Fibroblast of mammary gland (primary cell): Measurements from ENCODE around the gene LCN1.

Source experiments
- DNase-seq: peaks from one replicate; pipeline ENCODE4 v3.0.0-alpha.2; 2010; ENCODE audit warnings: low read depth
- H3K4me3 ChIP-seq: 2 replicates; pipeline ENCODE4 v1.5.1; 2011; ENCODE audit warnings: low read depth, mild to moderate bottlenecking, low read length, moderate library complexity; ENCODE audit not compliant: control insufficient read depth
- CTCF ChIP-seq: conservative IDR thresholded peaks from 2 replicates; pipeline ENCODE4 v1.5.1; 2011; ENCODE audit warnings: low read depth, low read length, inconsistent platforms; ENCODE audit not compliant: control insufficient read depth, insufficient read depth

Gene LCN1

GRCh38 chr9:135562235-135562745 is 41.0 kb downstream of the LCN1 start:
- H3K4me3 ChIP-seq = no peak overlapping the region
- DNase-seq = no peak
- no peak for TF ChIP-seq CTCF

- DNase-seq = no peak
- no peak for TF ChIP-seq CTCF
- H3K4me3 ChIP-seq = no peak overlapping the region
These were observed 41.8 kb downstream of the LCN1 start for GRCh38 chr9:135563039-135563476.

GRCh38 chr9:135563858-135564257 is 42.6 kb downstream of the LCN1 start:
- TF ChIP-seq CTCF = no peak
- no peak for DNase-seq
- no peak overlapping the region for H3K4me3 ChIP-seq

DNA sequence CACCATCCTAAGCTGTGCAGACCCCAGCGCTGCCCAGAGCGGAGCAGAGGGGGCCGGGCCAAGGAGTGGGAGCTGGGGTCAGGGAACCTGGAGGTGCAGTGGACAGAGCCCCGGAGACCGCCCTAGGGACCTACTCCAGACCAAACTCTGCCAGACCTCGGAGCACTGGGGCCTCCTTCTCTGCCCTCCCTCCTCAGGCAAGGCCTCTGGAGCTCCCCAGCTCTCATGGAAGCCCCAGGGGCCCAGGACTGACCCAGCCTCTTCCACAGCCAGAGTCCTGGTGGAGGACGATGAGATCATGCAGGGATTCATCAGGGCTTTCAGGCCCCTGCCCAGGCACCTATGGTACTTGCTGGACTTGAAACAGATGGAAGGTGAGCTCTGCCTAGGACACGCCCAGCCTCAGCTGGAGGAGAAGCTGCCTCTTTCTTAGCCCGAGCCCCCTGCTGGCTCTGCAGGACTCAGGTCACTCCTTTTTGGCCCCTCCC is 43.9 kb downstream of the LCN1 start:
- no peak overlapping the region for H3K4me3 ChIP-seq
- DNase-seq = no peak

DNA sequence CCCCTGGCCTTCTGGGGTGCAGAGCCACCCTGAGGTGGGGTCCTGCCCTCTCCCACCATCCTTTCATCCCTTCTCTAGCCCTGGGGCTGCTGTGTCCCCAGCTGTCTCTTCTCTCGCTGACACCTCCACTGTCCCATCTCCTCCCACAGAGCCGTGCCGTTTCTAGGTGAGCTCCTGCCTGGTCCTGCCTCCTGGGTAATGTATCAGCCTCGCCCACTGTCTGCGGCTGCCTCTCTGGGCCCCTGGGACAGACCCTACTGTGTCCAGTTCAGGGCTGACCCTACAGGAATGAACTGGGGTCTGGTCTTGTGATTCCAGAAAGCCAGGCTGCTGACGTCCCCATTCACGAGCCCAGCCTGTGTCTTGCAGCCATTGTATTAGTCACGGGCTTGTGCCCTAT is 44.4 kb downstream of the LCN1 start:
- no peak for TF ChIP-seq CTCF
- H3K4me3 ChIP-seq = no peak overlapping the region
- DNase-seq = no peak

More for the DNA sequence above, 43.9 kb downstream of the LCN1 start:
- no peak for TF ChIP-seq CTCF

GRCh38 chr9:135566552-135566951 is 45.3 kb downstream of the LCN1 start:
- no peak overlapping the region for H3K4me3 ChIP-seq
- TF ChIP-seq CTCF = no peak
- DNase-seq = no peak

- TF ChIP-seq CTCF = no peak
- H3K4me3 ChIP-seq = no peak overlapping the region
- no peak for DNase-seq
These were observed 46.1 kb downstream of the LCN1 start for GRCh38 chr9:135567311-135567710.
